Measurements from ENCODE around the gene PGAP6. TPM values are rescaled to one million over a fixed set of nuclear protein-coding genes. Genes with fewer than 3 reads are reported as not detected.

PGAP6 gene
- total and polyA plus RNA-seq, 9 of the 15 experiments (the other 6 are each of a cell fraction or from before 2014, with no cell fraction given): 0.45 to 50.2 (median 39.3) TPM

DNA sequence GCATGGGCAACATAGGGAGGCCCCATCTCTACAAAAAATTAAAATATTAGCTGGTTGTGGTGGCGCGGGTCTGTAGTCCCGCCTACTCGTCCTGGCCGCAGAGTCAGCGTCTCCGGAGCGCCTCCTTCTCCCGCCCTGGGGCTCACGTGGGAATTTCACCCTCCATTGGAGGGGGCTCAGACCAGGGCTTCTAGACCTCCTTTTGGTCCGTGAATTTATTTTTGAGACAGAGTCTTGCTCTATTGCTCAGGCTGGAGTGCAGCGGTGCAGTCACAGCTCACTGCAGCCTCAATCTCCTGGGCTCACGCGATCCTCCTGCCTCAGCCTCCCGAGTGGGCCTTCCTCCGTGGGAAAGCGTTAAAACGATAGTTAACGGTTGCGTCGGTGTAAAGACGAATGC, 14.8 kb upstream of the PGAP6 start (continued):
- TF ChIP-seq, protein P1, sequence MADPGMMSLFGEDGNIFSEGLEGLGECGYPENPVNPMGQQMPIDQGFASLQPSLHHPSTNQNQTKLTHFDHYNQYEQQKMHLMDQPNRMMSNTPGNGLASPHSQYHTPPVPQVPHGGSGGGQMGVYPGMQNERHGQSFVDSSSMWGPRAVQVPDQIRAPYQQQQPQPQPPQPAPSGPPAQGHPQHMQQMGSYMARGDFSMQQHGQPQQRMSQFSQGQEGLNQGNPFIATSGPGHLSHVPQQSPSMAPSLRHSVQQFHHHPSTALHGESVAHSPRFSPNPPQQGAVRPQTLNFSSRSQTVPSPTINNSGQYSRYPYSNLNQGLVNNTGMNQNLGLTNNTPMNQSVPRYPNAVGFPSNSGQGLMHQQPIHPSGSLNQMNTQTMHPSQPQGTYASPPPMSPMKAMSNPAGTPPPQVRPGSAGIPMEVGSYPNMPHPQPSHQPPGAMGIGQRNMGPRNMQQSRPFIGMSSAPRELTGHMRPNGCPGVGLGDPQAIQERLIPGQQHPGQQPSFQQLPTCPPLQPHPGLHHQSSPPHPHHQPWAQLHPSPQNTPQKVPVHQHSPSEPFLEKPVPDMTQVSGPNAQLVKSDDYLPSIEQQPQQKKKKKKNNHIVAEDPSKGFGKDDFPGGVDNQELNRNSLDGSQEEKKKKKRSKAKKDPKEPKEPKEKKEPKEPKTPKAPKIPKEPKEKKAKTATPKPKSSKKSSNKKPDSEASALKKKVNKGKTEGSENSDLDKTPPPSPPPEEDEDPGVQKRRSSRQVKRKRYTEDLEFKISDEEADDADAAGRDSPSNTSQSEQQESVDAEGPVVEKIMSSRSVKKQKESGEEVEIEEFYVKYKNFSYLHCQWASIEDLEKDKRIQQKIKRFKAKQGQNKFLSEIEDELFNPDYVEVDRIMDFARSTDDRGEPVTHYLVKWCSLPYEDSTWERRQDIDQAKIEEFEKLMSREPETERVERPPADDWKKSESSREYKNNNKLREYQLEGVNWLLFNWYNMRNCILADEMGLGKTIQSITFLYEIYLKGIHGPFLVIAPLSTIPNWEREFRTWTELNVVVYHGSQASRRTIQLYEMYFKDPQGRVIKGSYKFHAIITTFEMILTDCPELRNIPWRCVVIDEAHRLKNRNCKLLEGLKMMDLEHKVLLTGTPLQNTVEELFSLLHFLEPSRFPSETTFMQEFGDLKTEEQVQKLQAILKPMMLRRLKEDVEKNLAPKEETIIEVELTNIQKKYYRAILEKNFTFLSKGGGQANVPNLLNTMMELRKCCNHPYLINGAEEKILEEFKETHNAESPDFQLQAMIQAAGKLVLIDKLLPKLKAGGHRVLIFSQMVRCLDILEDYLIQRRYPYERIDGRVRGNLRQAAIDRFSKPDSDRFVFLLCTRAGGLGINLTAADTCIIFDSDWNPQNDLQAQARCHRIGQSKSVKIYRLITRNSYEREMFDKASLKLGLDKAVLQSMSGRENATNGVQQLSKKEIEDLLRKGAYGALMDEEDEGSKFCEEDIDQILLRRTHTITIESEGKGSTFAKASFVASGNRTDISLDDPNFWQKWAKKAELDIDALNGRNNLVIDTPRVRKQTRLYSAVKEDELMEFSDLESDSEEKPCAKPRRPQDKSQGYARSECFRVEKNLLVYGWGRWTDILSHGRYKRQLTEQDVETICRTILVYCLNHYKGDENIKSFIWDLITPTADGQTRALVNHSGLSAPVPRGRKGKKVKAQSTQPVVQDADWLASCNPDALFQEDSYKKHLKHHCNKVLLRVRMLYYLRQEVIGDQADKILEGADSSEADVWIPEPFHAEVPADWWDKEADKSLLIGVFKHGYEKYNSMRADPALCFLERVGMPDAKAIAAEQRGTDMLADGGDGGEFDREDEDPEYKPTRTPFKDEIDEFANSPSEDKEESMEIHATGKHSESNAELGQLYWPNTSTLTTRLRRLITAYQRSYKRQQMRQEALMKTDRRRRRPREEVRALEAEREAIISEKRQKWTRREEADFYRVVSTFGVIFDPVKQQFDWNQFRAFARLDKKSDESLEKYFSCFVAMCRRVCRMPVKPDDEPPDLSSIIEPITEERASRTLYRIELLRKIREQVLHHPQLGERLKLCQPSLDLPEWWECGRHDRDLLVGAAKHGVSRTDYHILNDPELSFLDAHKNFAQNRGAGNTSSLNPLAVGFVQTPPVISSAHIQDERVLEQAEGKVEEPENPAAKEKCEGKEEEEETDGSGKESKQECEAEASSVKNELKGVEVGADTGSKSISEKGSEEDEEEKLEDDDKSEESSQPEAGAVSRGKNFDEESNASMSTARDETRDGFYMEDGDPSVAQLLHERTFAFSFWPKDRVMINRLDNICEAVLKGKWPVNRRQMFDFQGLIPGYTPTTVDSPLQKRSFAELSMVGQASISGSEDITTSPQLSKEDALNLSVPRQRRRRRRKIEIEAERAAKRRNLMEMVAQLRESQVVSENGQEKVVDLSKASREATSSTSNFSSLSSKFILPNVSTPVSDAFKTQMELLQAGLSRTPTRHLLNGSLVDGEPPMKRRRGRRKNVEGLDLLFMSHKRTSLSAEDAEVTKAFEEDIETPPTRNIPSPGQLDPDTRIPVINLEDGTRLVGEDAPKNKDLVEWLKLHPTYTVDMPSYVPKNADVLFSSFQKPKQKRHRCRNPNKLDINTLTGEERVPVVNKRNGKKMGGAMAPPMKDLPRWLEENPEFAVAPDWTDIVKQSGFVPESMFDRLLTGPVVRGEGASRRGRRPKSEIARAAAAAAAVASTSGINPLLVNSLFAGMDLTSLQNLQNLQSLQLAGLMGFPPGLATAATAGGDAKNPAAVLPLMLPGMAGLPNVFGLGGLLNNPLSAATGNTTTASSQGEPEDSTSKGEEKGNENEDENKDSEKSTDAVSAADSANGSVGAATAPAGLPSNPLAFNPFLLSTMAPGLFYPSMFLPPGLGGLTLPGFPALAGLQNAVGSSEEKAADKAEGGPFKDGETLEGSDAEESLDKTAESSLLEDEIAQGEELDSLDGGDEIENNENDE (IDR thresholded peaks at IDR 0.05; ENCODE audit: low read depth, low read length): no peak
- TF ChIP-seq TSC22D4 (tag; IDR thresholded peaks at IDR 0.05): no peak
- no peak for TF ChIP-seq NFE2L1 (tag; IDR thresholded peaks at IDR 0.05; ENCODE audit: borderline replicate concordance, low read depth)
- TF ChIP-seq, protein P2, sequence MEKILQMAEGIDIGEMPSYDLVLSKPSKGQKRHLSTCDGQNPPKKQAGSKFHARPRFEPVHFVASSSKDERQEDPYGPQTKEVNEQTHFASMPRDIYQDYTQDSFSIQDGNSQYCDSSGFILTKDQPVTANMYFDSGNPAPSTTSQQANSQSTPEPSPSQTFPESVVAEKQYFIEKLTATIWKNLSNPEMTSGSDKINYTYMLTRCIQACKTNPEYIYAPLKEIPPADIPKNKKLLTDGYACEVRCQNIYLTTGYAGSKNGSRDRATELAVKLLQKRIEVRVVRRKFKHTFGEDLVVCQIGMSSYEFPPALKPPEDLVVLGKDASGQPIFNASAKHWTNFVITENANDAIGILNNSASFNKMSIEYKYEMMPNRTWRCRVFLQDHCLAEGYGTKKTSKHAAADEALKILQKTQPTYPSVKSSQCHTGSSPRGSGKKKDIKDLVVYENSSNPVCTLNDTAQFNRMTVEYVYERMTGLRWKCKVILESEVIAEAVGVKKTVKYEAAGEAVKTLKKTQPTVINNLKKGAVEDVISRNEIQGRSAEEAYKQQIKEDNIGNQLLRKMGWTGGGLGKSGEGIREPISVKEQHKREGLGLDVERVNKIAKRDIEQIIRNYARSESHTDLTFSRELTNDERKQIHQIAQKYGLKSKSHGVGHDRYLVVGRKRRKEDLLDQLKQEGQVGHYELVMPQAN (IDR thresholded peaks at IDR 0.05; ENCODE audit: borderline replicate concordance): peak; percentile 36; the same call in 1 of the 2 replicates
- no peak for TF ChIP-seq ZBTB17 (CRISPR knock-in tag; IDR thresholded peaks at IDR 0.05)
- TF ChIP-seq SNRNP70 (optimal IDR thresholded peaks at IDR 0.05; ENCODE audit: low read depth, low read length): no peak
- no peak for TF ChIP-seq CREM (IDR thresholded peaks at IDR 0.05; ENCODE audit: low read depth)
- TF ChIP-seq NR0B1 (IDR thresholded peaks at IDR 0.05; ENCODE audit: partially characterized antibody): no peak
- TF ChIP-seq NRF1 (conservative IDR thresholded peaks at IDR 0.05 in 1 of 2, IDR thresholded peaks at IDR 0.05 in 1 of 2): peak; percentile 21 to 43; a peak in 2 of 4 replicates
- TF ChIP-seq SMARCB1 (IDR thresholded peaks at IDR 0.05; ENCODE audit: insufficient read length, low read depth): no peak
- no peak for TF ChIP-seq TAF9B (IDR thresholded peaks at IDR 0.05; ENCODE audit: partially characterized antibody)
- TF ChIP-seq TCF3 (CRISPR knock-in tag; IDR thresholded peaks at IDR 0.05): no peak
- TF ChIP-seq GABPB1 (CRISPR knock-in tag; IDR thresholded peaks at IDR 0.05): no peak
- no peak for TF ChIP-seq KDM4B (IDR thresholded peaks at IDR 0.05; ENCODE audit: borderline replicate concordance in 2 of 2, low read depth in 1 of 2)

All from K562 (cell line).